Activated CD4-positive, alpha-beta T cell treated with anti-CD3 and anti-CD28 coated beads, Interleukin-2, amount 10 ng/mL, durations not matched to agents 7 days and 5 days (primary cell): ENCODE data around the gene GPR89B. TPM values are rescaled to one million over a fixed set of nuclear protein-coding genes. Genes with fewer than 3 reads are reported as not detected.
A peak's percentile ranks its signal among the peaks of the same experiment; 100 is the strongest.
"Not testable (repeated sequence)": the region's sequence is repeated elsewhere in the genome, so short reads cannot be mapped to it uniquely, and the experiment has no call there.

ENCODE experiments used
- CTCF ChIA-PET: fragments of 350-600 bp; sonication (Branson Sonifier 250); formaldehyde crosslinking; loops from one replicate; lab custom pipeline; 2021; ENCODE audit warnings: antibody characterized with exemption; lab: Charles Lee
- POLR2A ChIA-PET: fragments of 350-600 bp; sonication (Branson Sonifier 250); formaldehyde crosslinking; loops from one replicate; lab custom pipeline; 2021; ENCODE audit warnings: antibody characterized with exemption; lab: Charles Lee
- DNase-seq: peaks from one replicate; pipeline ENCODE4 v3.0.0-alpha.2; 2020
- H3K27ac Mint-ChIP-seq: one replicate; pipeline ENCODE4 v1.8.0; 2021; ENCODE audit warnings: mild to moderate bottlenecking, moderate library complexity, mixed read lengths
- H3K27me3 Mint-ChIP-seq: one replicate; pipeline ENCODE4 v1.8.0; 2021; ENCODE audit warnings: mixed read lengths
- H3K36me3 Mint-ChIP-seq: one replicate; pipeline ENCODE4 v1.8.0; 2021; ENCODE audit warnings: low read depth, mixed read lengths
- H3K4me1 Mint-ChIP-seq: one replicate; pipeline ENCODE4 v1.8.0; 2021; ENCODE audit warnings: mixed read lengths
- H3K4me3 Mint-ChIP-seq: one replicate; pipeline ENCODE4 v1.8.0; 2021; ENCODE audit warnings: mild to moderate bottlenecking, moderate library complexity, mixed read lengths
- H3K9me3 Mint-ChIP-seq: one replicate; pipeline ENCODE4 v1.8.0; 2021; ENCODE audit warnings: mixed read lengths
- total RNA-seq, 2 experiments: library from RNA; stranded (reverse); gene quantifications; one replicate each; pipeline ENCODE4 v1.2.3, GENCODE V29; 2021

The GPR89B gene
- total RNA-seq: 10 to 100 TPM; 23.2 to 25.8 TPM

DNA sequence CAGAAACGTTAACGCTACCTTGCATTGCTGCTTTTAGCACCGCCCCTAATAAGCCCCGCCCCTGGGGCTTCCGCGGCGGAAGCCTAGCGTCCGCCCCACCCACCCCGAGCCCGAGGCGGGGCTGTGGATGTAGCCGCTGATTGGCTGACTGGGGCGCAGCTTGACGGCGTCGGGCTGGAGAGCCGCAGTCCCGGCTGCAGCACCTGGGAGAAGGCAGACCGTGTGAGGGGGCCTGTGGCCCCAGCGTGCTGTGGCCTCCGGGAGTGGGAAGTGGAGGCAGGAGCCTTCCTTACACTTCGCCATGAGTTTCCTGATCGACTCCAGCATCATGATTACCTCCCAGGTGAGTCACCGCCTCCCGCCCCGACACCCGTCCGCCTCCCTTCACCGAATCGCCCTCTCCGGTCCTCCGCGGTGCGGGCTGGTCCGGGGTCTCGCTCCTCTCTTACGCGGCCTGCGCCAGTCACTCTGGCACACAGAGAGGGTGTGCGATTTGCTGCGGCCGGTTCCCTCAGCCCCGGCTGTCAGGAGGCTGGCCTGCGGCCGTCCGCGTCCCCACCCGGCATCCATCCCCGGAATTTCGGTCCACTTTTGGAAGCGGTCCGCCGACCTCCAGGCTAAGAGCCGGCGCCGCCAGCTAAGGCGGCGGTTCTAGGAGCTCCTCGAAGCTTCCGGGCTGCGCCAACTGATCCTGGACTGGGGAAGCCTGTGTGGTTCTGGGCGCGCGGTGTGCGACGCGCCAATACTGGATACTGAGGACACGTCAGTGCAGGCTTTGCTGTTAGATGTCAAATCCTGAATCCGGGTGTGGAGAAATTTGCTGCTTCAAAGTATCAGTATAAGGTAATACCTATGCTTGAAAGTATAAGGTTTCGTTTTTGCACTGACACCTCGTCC lies at the start of gene GPR89B:
Gene GPR89B, plus strand, starts transcription at position 185 of the 897 bp plus-strand sequence. Its CDS starts 117 bp downstream, at position 302.
- H3K4me1 Mint-ChIP-seq: peaks cover 29% of the 10 kb centered on the region
- H3K9me3 Mint-ChIP-seq, CTCF ChIA-PET, H3K27me3 Mint-ChIP-seq, POLR2A ChIA-PET: not testable (repeated sequence)
- H3K4me3 Mint-ChIP-seq: peak within 1 kb of the TSS; percentile 78
- peak; percentile 94 for DNase-seq
- H3K27ac Mint-ChIP-seq: peak within 1 kb of the TSS; percentile 87
- peaks cover 14% of the 10 kb centered on the region for H3K36me3 Mint-ChIP-seq

DNA sequence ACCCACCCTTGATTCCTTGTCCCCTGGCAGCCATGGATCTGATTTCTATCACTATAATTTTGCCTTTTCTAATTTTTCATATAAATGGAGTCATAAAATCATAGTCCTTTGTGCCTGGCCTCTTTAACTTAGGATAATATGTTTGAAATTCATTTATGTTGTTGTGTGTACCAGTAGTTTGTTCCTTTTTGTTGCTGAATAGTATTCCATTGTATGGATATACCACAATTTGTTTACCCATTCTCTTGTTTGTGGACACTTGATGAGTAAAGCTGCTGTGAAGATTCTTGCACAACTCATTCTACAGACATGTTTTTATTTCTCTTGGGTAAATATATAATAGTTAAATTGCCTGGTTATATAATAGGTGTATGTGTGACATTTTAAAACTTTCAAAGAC lies 48.3 kb upstream of the GPR89B start:
- no peaks in the 10 kb centered on the region for H3K4me1 Mint-ChIP-seq
- no peak overlapping the region for H3K4me3 Mint-ChIP-seq
- no peak for DNase-seq
- no peaks in the 10 kb centered on the region for H3K36me3 Mint-ChIP-seq
- ChIA-PET CTCF (no interaction called here), POLR2A (no interaction called here)
- no peak overlapping the region for H3K27ac Mint-ChIP-seq
- H3K27me3 Mint-ChIP-seq: peaks cover 18% of the 10 kb centered on the region
- H3K9me3 Mint-ChIP-seq: peaks cover 6% of the 10 kb centered on the region

- POLR2A ChIA-PET: no interaction called here
- H3K27ac Mint-ChIP-seq: no peak overlapping the region
- CTCF ChIA-PET: no interaction called here
Measured at GRCh38 chr1:147882535-147882934, 45.7 kb upstream of the GPR89B start.

GRCh38 chr1:147890177-147890790 lies 37.9 kb upstream of the GPR89B start:
- no peaks in the 10 kb centered on the region for H3K36me3 Mint-ChIP-seq
- no peaks in the 10 kb centered on the region for H3K4me1 Mint-ChIP-seq
- peak; percentile 66 for DNase-seq
- no peaks in the 10 kb centered on the region for H3K9me3 Mint-ChIP-seq
- no peak overlapping the region for H3K27ac Mint-ChIP-seq
- CTCF ChIA-PET: interaction anchor here (1.0 kb wide), 1 partner anchor 399 kb away, joined by 4 read pairs; no protein-coding TSS in a partner anchor
- POLR2A ChIA-PET: no interaction called here
- H3K27me3 Mint-ChIP-seq: no peaks in the 10 kb centered on the region
- no peak overlapping the region for H3K4me3 Mint-ChIP-seq

More at GRCh38 chr1:147882535-147882934, 45.7 kb upstream of the GPR89B start:
- Mint-ChIP-seq H3K36me3 (no peaks in the 10 kb centered on the region), H3K4me3 (no peak overlapping the region), H3K9me3 (peaks cover 6% of the 10 kb centered on the region), H3K27me3 (peaks cover 5% of the 10 kb centered on the region), H3K4me1 (no peaks in the 10 kb centered on the region)
- DNase-seq: no peak

- no peak for DNase-seq
- CTCF ChIA-PET: no interaction called here
- H3K36me3 Mint-ChIP-seq: no peaks in the 10 kb centered on the region
Measured at GRCh38 chr1:147891088-147891487, 37.1 kb upstream of the GPR89B start.

GRCh38 chr1:147892216-147892615 lies 36.0 kb upstream of the GPR89B start:
- H3K4me3 Mint-ChIP-seq: no peak overlapping the region
- CTCF ChIA-PET: interaction anchor here (0.6 to 2.3 kb wide), 13 partner anchors 8 to 792 kb away, joined by 3 to 22 read pairs (median 4); partner anchors contain the start of genes CHD1L and GJA8
- no peaks in the 10 kb centered on the region for H3K36me3 Mint-ChIP-seq
- no peaks in the 10 kb centered on the region for H3K4me1 Mint-ChIP-seq
- H3K9me3 Mint-ChIP-seq: no peaks in the 10 kb centered on the region
- H3K27ac Mint-ChIP-seq: no peak overlapping the region
- POLR2A ChIA-PET: no interaction called here
- peak; percentile 35 for DNase-seq
- no peaks in the 10 kb centered on the region for H3K27me3 Mint-ChIP-seq

More at GRCh38 chr1:147891088-147891487, 37.1 kb upstream of the GPR89B start:
- Mint-ChIP-seq H3K4me3 (no peak overlapping the region), H3K4me1 (no peaks in the 10 kb centered on the region), H3K27me3 (no peaks in the 10 kb centered on the region), H3K27ac (no peak overlapping the region), H3K9me3 (no peaks in the 10 kb centered on the region)
- POLR2A ChIA-PET: no interaction called here

DNA sequence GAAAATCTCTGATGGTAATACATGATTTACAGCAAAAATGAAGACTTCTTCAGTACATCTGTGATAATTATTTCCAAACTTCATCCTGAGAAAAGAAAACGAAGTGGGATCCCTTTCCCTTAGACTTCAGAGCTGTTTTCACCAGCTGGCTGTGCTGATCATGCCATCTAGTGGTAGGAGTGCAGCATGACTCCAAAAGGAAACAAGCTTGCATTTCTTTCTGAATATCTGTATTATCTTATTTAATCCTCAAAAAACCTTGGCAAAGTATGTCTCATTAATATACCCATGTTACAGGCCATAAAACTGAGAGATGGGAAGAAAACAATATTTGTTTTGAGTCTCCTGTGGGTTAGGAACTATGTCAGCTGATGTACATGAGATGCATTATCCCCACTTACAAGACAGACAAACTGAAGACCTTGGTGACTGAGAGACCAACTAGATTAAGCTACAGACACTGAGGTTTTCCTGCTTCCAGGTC lies 35.4 kb upstream of the GPR89B start:
- H3K4me1 Mint-ChIP-seq: no peaks in the 10 kb centered on the region
- ChIA-PET POLR2A (no interaction called here), CTCF (interaction anchor here (0.6 to 2.3 kb wide), 15 partner anchors 8 to 792 kb away, joined by 3 to 22 read pairs (median 3); partner anchors contain the start of genes CHD1L and GJA8)
- H3K9me3 Mint-ChIP-seq: no peaks in the 10 kb centered on the region
- no peaks in the 10 kb centered on the region for H3K36me3 Mint-ChIP-seq
- DNase-seq: peak; percentile 44
- H3K27ac Mint-ChIP-seq: no peak overlapping the region
- no peaks in the 10 kb centered on the region for H3K27me3 Mint-ChIP-seq
- H3K4me3 Mint-ChIP-seq: no peak overlapping the region

DNA sequence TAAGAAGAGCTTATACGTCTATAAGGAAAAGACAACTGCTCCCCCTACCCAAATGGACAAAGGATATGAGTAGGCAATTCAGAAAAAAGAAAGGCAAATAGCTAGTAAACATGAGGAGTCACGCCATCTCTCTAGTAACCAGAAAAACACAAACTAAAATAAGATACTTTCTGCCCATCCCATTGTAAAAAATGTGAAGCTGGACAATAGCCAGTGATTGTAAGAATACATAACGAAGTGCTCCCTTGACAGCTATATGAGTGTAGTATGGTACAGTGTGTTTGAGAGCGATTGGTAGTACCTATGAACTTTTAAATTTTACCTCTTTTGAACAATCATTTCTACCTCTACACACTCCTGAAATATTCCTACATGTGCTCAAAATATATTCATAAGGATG lies 33.1 kb upstream of the GPR89B start:
- H3K9me3 Mint-ChIP-seq: no peaks in the 10 kb centered on the region
- DNase-seq: no peak
- H3K27ac Mint-ChIP-seq: no peak overlapping the region
- no peaks in the 10 kb centered on the region for H3K4me1 Mint-ChIP-seq
- ChIA-PET POLR2A (no interaction called here), CTCF (no interaction called here)
- no peak overlapping the region for H3K4me3 Mint-ChIP-seq
- H3K27me3 Mint-ChIP-seq: no peaks in the 10 kb centered on the region
- H3K36me3 Mint-ChIP-seq: no peaks in the 10 kb centered on the region

GRCh38 chr1:147897029-147897752 lies 31.0 kb upstream of the GPR89B start:
- H3K4me3 Mint-ChIP-seq: no peak overlapping the region
- H3K27ac Mint-ChIP-seq: no peak overlapping the region
- POLR2A ChIA-PET: no interaction called here
- no peaks in the 10 kb centered on the region for H3K36me3 Mint-ChIP-seq
- no peaks in the 10 kb centered on the region for H3K4me1 Mint-ChIP-seq
- no peak for DNase-seq
- H3K27me3 Mint-ChIP-seq: no peaks in the 10 kb centered on the region
- CTCF ChIA-PET: interaction anchor here (1.2 kb wide), 1 partner anchor 9 kb away, joined by 3 read pairs; no protein-coding TSS in a partner anchor
- no peaks in the 10 kb centered on the region for H3K9me3 Mint-ChIP-seq

DNA sequence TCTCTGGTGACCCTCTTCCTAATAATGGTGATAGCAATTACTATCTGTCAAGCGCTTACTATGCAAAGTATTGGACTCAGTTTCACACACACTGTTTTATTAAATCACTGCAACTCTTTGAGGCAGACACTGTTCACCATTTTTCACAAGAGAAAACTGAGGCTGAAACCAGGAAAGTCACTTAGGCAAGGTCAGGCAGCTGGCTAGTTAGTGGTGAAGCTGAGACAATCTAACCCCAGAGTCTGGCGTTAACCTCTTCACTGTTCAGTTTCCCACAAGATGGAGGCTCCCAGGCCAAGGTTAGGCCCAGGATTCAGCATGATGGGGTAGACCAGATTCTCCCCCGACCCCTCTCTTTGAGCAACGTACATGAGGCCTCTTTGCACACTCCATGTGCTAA lies 30.4 kb upstream of the GPR89B start:
- Mint-ChIP-seq H3K27ac (no peak overlapping the region), H3K27me3 (peaks cover under 1% of the 10 kb centered on the region), H3K36me3 (no peaks in the 10 kb centered on the region), H3K4me1 (no peaks in the 10 kb centered on the region), H3K9me3 (no peaks in the 10 kb centered on the region), H3K4me3 (no peak overlapping the region)
- ChIA-PET CTCF (no interaction called here), POLR2A (no interaction called here)
- no peak for DNase-seq

DNA sequence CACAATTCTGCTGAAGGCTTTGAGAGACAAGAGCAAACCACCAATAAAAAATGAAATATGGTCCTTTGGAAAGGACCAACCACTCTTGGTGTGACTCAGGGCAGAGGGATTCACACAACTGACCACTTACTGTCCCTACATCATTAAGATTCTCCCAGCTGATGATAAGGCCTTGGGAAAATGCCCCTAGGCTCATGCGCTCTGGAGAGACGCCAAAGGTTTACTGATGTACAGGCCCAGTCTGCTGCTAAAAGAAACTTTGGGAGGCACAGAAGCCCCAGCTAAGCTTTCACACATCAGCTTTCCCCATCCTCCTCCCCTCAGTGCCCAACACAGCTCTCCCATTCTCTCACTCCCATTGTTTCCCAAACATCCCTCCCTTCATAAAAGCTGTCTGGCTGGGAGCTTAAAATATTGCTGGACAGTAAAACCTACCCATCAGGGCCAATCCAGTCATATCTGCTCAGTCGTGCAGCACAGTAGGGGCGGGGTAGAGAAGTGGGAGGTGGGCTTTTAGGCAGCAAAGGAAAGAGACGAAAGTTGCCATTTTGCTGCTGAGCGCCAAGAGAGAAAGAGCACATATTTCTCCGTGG lies 25.9 kb upstream of the GPR89B start, which contains the start of gene GJA8:
Gene GJA8, plus strand, starts transcription at position 543 of the 593 bp plus-strand sequence. CDS start 5,161 bp downstream, outside the sequence.
- Mint-ChIP-seq H3K9me3 (no peaks in the 10 kb centered on the region), H3K4me3 (no peak within 1 kb of the TSS), H3K27me3 (peaks cover 4% of the 10 kb centered on the region), H3K4me1 (peaks cover 11% of the 10 kb centered on the region), H3K36me3 (no peaks in the 10 kb centered on the region), H3K27ac (no peak within 1 kb of the TSS)
- ChIA-PET CTCF (interaction anchor here (4.5 kb wide), 1 partner anchor 10 kb away, joined by 22 read pairs; no protein-coding TSS in a partner anchor), POLR2A (no interaction called here)
- no peak for DNase-seq

GRCh38 chr1:147904726-147905125 lies 23.5 kb upstream of the GPR89B start:
- H3K27me3 Mint-ChIP-seq: peaks cover 4% of the 10 kb centered on the region
- DNase-seq: no peak
- H3K4me3 Mint-ChIP-seq: no peak overlapping the region
- POLR2A ChIA-PET: no interaction called here
- CTCF ChIA-PET: interaction anchor here (4.5 kb wide), 1 partner anchor 12 kb away, joined by 22 read pairs; no protein-coding TSS in a partner anchor
- H3K27ac Mint-ChIP-seq: no peak overlapping the region
- H3K4me1 Mint-ChIP-seq: peaks cover 11% of the 10 kb centered on the region
- no peaks in the 10 kb centered on the region for H3K36me3 Mint-ChIP-seq
- H3K9me3 Mint-ChIP-seq: no peaks in the 10 kb centered on the region
